Measurements from ENCODE around the gene OBP2A. TPM values are rescaled to one million over a fixed set of nuclear protein-coding genes. Genes with fewer than 3 reads are reported as not detected.
A peak's percentile ranks its signal among the peaks of the same experiment; 100 is the strongest.
"Not testable (repeated sequence)": the region's sequence is repeated elsewhere in the genome, so short reads cannot be mapped to it uniquely, and the experiment has no call there.

OBP2A gene, protein sequence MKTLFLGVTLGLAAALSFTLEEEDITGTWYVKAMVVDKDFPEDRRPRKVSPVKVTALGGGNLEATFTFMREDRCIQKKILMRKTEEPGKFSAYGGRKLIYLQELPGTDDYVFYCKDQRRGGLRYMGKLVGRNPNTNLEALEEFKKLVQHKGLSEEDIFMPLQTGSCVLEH
- not detected in 2 replicates for total RNA-seq
- polyA plus RNA-seq = not detected in 2 replicates
- not detected in 2 replicates for polyA plus RNA-seq (2011; cell fraction: cytosol; rRNA removed)
- not detected in 2 replicates for polyA plus RNA-seq (2011; cell fraction: nucleus; rRNA removed)
- polyA plus RNA-seq (2012) = not detected in 2 replicates
- not detected in 2 replicates for polyA minus RNA-seq
- not detected for polyA minus RNA-seq (2011; cell fraction: cytosol; rRNA and poly(A)+ RNA removed)
- polyA minus RNA-seq (2011; cell fraction: nucleus; rRNA and poly(A)+ RNA removed) = not detected in 2 replicates
- not detected for Bru-seq, nascent RNA
- BruChase-seq, experiment 1, labeled RNA remaining after a 6-hour chase = not detected
- BruChase-seq, experiment 2, labeled RNA remaining after a 2-hour chase = not detected
- long read RNA-seq = 0 reads

DNA sequence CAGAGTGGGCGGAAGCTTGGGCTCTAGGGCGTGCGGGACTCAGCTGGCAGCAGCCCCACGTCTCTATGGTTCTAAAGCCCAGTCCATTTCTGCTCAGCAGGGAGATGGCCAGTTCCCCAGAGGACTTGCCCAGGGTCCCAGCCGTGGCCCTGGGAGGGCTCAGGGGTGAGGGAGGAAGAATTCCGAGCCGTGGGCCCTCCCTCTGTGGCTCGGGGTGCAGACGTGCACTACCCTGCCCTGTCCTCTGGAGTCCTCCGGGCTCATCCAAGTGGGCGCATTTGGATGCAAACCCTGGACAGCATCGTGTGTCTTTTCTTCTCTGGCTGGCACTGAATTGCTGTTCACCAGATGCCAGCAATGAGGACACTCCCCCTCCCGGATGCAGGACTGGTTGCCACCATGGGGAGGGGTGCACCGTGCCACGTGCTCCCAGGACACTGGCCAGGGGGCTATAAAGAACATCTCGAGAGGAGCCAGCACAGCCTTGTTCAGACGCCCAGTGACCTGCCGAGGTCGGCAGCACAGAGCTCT is at the start of gene OBP2A:
Gene OBP2A, plus strand, starts transcription at position 481 of the 531 bp plus-strand sequence. CDS start 55 bp downstream, outside the sequence.
- dilution Hi-C loops (cut with MboI; ENCODE audit: extremely low pct_ligation_motif_present, low sequenced_read_pairs) = not testable (repeated sequence)

DNA sequence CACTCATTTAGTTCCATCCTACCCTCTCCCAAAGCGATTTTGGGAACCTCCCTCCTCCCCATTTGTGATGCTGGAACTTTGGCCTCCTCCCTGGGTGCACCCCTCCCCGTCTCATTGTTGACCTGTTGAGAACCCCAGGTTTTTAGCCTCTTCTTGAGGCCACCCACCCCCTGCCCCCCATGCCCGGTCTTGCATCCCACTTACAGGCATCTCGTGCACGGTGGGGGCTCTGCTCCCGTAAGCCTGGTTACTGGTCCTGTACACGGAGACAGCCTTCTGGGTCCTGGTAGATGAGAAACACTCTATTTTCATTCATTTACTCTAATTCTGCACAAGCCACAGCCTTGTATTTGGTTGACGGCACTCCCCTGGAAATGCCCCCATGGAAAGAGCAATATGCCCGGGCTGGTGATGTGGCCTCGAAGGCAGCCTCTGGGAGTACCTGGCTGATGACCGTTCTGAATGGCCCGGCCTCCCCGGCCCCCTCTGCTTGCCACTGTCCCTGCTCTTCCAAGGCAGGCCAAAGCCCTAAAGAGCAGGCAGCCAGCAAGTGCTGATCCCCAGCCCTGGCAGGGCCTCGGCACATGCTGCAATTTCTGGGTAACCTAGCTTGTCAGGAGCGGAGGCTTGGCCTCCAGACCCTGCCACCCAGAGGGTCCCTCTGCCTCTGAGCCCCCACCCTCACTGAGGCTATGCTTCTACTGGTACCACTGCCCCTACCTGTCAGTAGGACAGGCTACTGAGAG is 47.4 kb upstream of the OBP2A start:
- intact Hi-C loops (cut with micrococcal nuclease) = loop anchor here (1.0 kb wide), 1 partner anchor 18 kb away; no protein-coding TSS in a partner anchor
- no TSS peak for BruUV-seq (replicated peaks)
- dilution Hi-C loops (cut with MboI; ENCODE audit: extremely low pct_ligation_motif_present, low sequenced_read_pairs) = no loop called here
- Histone ChIP-seq H3K4me3 (replicated peaks in 1 of 3; ENCODE audit: insufficient read depth in 1 of 3, low read depth in 1 of 3, low read length in 3 of 3) (no peak overlapping the region), H3K9me1 (replicated peaks; ENCODE audit: control insufficient read depth, extremely low read depth, insufficient read depth, low read length) (no peaks in the 10 kb centered on the region), H3K4me2 (ENCODE audit: insufficient read depth, low read length) (no peak overlapping the region), H3K36me3 (ENCODE audit: control insufficient read depth in 2 of 2, extremely low read depth in 1 of 2, insufficient read depth in 2 of 2, low read length in 2 of 2) (peaks cover 2 to 11% of the 10 kb centered on the region in 2 experiments), H3K9me3 (replicated peaks; ENCODE audit: control insufficient read depth, insufficient read depth, low read length) (no peaks in the 10 kb centered on the region), H4K20me1 (replicated peaks; ENCODE audit: control insufficient read depth, extremely low read depth, insufficient read depth, low read length) (no peaks in the 10 kb centered on the region), H3K27me3 (ENCODE audit: control insufficient read depth in 2 of 2, insufficient read depth in 2 of 2, low read length in 2 of 2) (no peaks in the 10 kb centered on the region), H3K79me2 (ENCODE audit: control insufficient read depth, insufficient read depth, low read length) (peaks cover 21% of the 10 kb centered on the region), H3K27ac (ENCODE audit: insufficient read depth, low read depth, low read length) (no peak overlapping the region), H3K4me1 (ENCODE audit: control insufficient read depth, extremely low read depth, insufficient read depth, low read length) (peaks cover 14% of the 10 kb centered on the region), H3K9ac (replicated peaks; ENCODE audit: extremely low read depth, insufficient read depth, low read length) (no peak overlapping the region), H2AFZ (ENCODE audit: low read depth, low read length) (no peak overlapping the region)
- ChIA-PET CTCF (no interaction called here), POLR2A (no interaction called here)
- no peak for TF ChIP-seq MYC (IDR thresholded peaks at IDR 0.05; ENCODE audit: low read depth, low read length)
- TF ChIP-seq, protein P1, sequence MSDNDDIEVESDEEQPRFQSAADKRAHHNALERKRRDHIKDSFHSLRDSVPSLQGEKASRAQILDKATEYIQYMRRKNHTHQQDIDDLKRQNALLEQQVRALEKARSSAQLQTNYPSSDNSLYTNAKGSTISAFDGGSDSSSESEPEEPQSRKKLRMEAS (IDR thresholded peaks at IDR 0.05; ENCODE audit: insufficient read depth, insufficient read length) = no peak
- no peak for TF ChIP-seq POLR2AphosphoS5 (IDR thresholded peaks at IDR 0.05; ENCODE audit: insufficient read depth, low read depth, low read length)
- no peak for TF ChIP-seq GATA2 (IDR thresholded peaks at IDR 0.05; ENCODE audit: insufficient read depth, insufficient read length, low read depth, low read length)
- no peak for TF ChIP-seq EZH2 (IDR thresholded peaks at IDR 0.05; ENCODE audit: borderline replicate concordance, low read depth, low read length, severe bottlenecking)
- TF ChIP-seq, protein P2, sequence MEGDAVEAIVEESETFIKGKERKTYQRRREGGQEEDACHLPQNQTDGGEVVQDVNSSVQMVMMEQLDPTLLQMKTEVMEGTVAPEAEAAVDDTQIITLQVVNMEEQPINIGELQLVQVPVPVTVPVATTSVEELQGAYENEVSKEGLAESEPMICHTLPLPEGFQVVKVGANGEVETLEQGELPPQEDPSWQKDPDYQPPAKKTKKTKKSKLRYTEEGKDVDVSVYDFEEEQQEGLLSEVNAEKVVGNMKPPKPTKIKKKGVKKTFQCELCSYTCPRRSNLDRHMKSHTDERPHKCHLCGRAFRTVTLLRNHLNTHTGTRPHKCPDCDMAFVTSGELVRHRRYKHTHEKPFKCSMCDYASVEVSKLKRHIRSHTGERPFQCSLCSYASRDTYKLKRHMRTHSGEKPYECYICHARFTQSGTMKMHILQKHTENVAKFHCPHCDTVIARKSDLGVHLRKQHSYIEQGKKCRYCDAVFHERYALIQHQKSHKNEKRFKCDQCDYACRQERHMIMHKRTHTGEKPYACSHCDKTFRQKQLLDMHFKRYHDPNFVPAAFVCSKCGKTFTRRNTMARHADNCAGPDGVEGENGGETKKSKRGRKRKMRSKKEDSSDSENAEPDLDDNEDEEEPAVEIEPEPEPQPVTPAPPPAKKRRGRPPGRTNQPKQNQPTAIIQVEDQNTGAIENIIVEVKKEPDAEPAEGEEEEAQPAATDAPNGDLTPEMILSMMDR (IDR thresholded peaks at IDR 0.05; ENCODE audit: extremely low read depth in 1 of 2, insufficient read depth in 1 of 2, low read depth in 1 of 2, low read length in 2 of 2) = no peak
- TF ChIP-seq JUN (IDR thresholded peaks at IDR 0.05; ENCODE audit: borderline replicate concordance, insufficient read depth, insufficient read length, low read depth) = no peak
- no peak for TF ChIP-seq FOS (IDR thresholded peaks at IDR 0.05; ENCODE audit: borderline replicate concordance, insufficient read depth, low read length)
- no peak for TF ChIP-seq POLR2A (IDR thresholded peaks at IDR 0.05; ENCODE audit: low read depth, low read length)
- DNase-seq (ENCODE audit: low read depth, low spot score) (no peak), FAIRE-seq (no peak)

More for the DNA sequence above, at the start of gene OBP2A:
- H2AFZ ChIP-seq (ENCODE audit: low read depth, low read length); H3K4me2 ChIP-seq (ENCODE audit: insufficient read depth, low read length); DNase-seq (ENCODE audit: low read depth, low spot score); H4K20me1 ChIP-seq (replicated peaks; ENCODE audit: control insufficient read depth, extremely low read depth, insufficient read depth, low read length); CTCF ChIA-PET; H3K27ac ChIP-seq (ENCODE audit: insufficient read depth, low read depth, low read length); H3K9ac ChIP-seq (replicated peaks; ENCODE audit: extremely low read depth, insufficient read depth, low read length); H3K4me1 ChIP-seq (ENCODE audit: control insufficient read depth, extremely low read depth, insufficient read depth, low read length); H3K27me3 ChIP-seq (ENCODE audit: control insufficient read depth in 2 of 2, insufficient read depth in 2 of 2, low read length in 2 of 2); H3K9me3 ChIP-seq (replicated peaks; ENCODE audit: control insufficient read depth, insufficient read depth, low read length); H3K79me2 ChIP-seq (ENCODE audit: control insufficient read depth, insufficient read depth, low read length); H3K36me3 ChIP-seq (ENCODE audit: control insufficient read depth in 2 of 2, extremely low read depth in 1 of 2, insufficient read depth in 2 of 2, low read length in 2 of 2); BruUV-seq (replicated peaks); H3K4me3 ChIP-seq (replicated peaks in 1 of 3; ENCODE audit: insufficient read depth in 1 of 3, low read depth in 1 of 3, low read length in 3 of 3); POLR2A ChIA-PET; H3K9me1 ChIP-seq (replicated peaks; ENCODE audit: control insufficient read depth, extremely low read depth, insufficient read depth, low read length); intact Hi-C loops (cut with micrococcal nuclease): not testable (repeated sequence)
- peak; percentile 18 for FAIRE-seq
